Hepatocyte (in vitro differentiated cells): ENCODE data around the gene PABPN1L.

ENCODE experiments used
- CTCF ChIP-seq: fragments of 200-600 bp; sonication (generic); IDR thresholded peaks from 2 replicates; pipeline ENCODE4 v1.5.1; 2016; ENCODE audit warnings: antibody characterized with exemption, mild to moderate bottlenecking; ENCODE audit not compliant: poor library complexity
- EZH2phosphoT487 ChIP-seq: fragments of 200-600 bp; sonication (generic); IDR thresholded peaks from one replicate; pipeline ENCODE4 v1.6.1; 2018; ENCODE audit warnings: antibody characterized with exemption, mild to moderate bottlenecking, low read depth, moderate library complexity; ENCODE audit not compliant: unreplicated experiment, severe bottlenecking

- TF ChIP-seq CTCF, result no peak
- TF ChIP-seq EZH2phosphoT487, result no peak
Measured at GRCh38 chr16:88896238-88897070, 30.0 kb upstream of the PABPN1L start.
